Measurements from ENCODE around the gene SMYD3. TPM values are rescaled to one million over a fixed set of nuclear protein-coding genes. Genes with fewer than 3 reads are reported as not detected.

The SMYD3 gene
- total RNA-seq, 1 donor from 2014 or later: 35.4 TPM

- TF ChIP-seq CTCF (IDR thresholded peaks at IDR 0.05; ENCODE audit: partially characterized antibody, unreplicated experiment): no peak
- Mint-ChIP-seq H3K4me3 (ENCODE audit: unreplicated experiment) (no peak overlapping the region), H3K27ac (ENCODE audit: unreplicated experiment) (no peak overlapping the region), H3K4me1 (ENCODE audit: low read depth, unreplicated experiment) (peaks cover 2% of the 10 kb centered on the region), H3K36me3 (ENCODE audit: unreplicated experiment) (no peaks in the 10 kb centered on the region), H3K9me3 (ENCODE audit: unreplicated experiment) (peaks cover 1% of the 10 kb centered on the region), H3K27me3 (ENCODE audit: unreplicated experiment) (peaks cover 3% of the 10 kb centered on the region)
- DNase-seq: no peak
These were observed 537.8 kb downstream of the SMYD3 start for GRCh38 chr1:245969283-245969682.

- no peak overlapping the region for H3K4me3 Mint-ChIP-seq (ENCODE audit: unreplicated experiment)
- H3K27ac Mint-ChIP-seq (ENCODE audit: unreplicated experiment): no peak overlapping the region
- H3K36me3 Mint-ChIP-seq (ENCODE audit: unreplicated experiment): no peaks in the 10 kb centered on the region
- TF ChIP-seq CTCF (IDR thresholded peaks at IDR 0.05; ENCODE audit: partially characterized antibody, unreplicated experiment): no peak
- peaks cover 1% of the 10 kb centered on the region for H3K9me3 Mint-ChIP-seq (ENCODE audit: unreplicated experiment)
- H3K4me1 Mint-ChIP-seq (ENCODE audit: low read depth, unreplicated experiment): no peaks in the 10 kb centered on the region
- DNase-seq: no peak
- peaks cover 3% of the 10 kb centered on the region for H3K27me3 Mint-ChIP-seq (ENCODE audit: unreplicated experiment)
These were observed 538.3 kb downstream of the SMYD3 start for GRCh38 chr1:245968775-245969174.

- H3K27me3 Mint-ChIP-seq (ENCODE audit: unreplicated experiment): peaks cover 1% of the 10 kb centered on the region
- H3K4me3 Mint-ChIP-seq (ENCODE audit: unreplicated experiment): no peak overlapping the region
- H3K9me3 Mint-ChIP-seq (ENCODE audit: unreplicated experiment): no peaks in the 10 kb centered on the region
- TF ChIP-seq CTCF (IDR thresholded peaks at IDR 0.05; ENCODE audit: partially characterized antibody, unreplicated experiment): no peak
- no peak overlapping the region for H3K27ac Mint-ChIP-seq (ENCODE audit: unreplicated experiment)
- DNase-seq: no peak
- H3K4me1 Mint-ChIP-seq (ENCODE audit: low read depth, unreplicated experiment): peaks cover 9% of the 10 kb centered on the region
- H3K36me3 Mint-ChIP-seq (ENCODE audit: unreplicated experiment): no peaks in the 10 kb centered on the region
These were observed 541.7 kb downstream of the SMYD3 start for GRCh38 chr1:245965398-245965797.

- Mint-ChIP-seq H3K27ac (ENCODE audit: unreplicated experiment) (no peak overlapping the region), H3K9me3 (ENCODE audit: unreplicated experiment) (no peaks in the 10 kb centered on the region), H3K4me3 (ENCODE audit: unreplicated experiment) (no peak overlapping the region), H3K4me1 (ENCODE audit: low read depth, unreplicated experiment) (peaks cover 9% of the 10 kb centered on the region), H3K27me3 (ENCODE audit: unreplicated experiment) (peaks cover 1% of the 10 kb centered on the region), H3K36me3 (ENCODE audit: unreplicated experiment) (no peaks in the 10 kb centered on the region)
- DNase-seq: no peak
- no peak for TF ChIP-seq CTCF (IDR thresholded peaks at IDR 0.05; ENCODE audit: partially characterized antibody, unreplicated experiment)
These were observed 543.4 kb downstream of the SMYD3 start for GRCh38 chr1:245963649-245964048.

GRCh38 chr1:245962453-245962852 is 544.6 kb downstream of the SMYD3 start:
- DNase-seq: no peak
- TF ChIP-seq CTCF (IDR thresholded peaks at IDR 0.05; ENCODE audit: partially characterized antibody, unreplicated experiment): no peak
- Mint-ChIP-seq H3K9me3 (ENCODE audit: unreplicated experiment) (no peaks in the 10 kb centered on the region), H3K4me1 (ENCODE audit: low read depth, unreplicated experiment) (peaks cover 9% of the 10 kb centered on the region), H3K4me3 (ENCODE audit: unreplicated experiment) (no peak overlapping the region), H3K36me3 (ENCODE audit: unreplicated experiment) (no peaks in the 10 kb centered on the region), H3K27ac (ENCODE audit: unreplicated experiment) (no peak overlapping the region), H3K27me3 (ENCODE audit: unreplicated experiment) (peaks cover 1% of the 10 kb centered on the region)
